ENCODE results near the gene SP7.
"Not testable (repeated sequence)": the region's sequence is repeated elsewhere in the genome, so short reads cannot be mapped to it uniquely, and the experiment has no call there.

Gene SP7

GRCh38 chr12:53313996-53314395 is 22.2 kb downstream of the SP7 start:
- no peak for DNase-seq

- no peak for DNase-seq
These were observed 27.9 kb downstream of the SP7 start for GRCh38 chr12:53308276-53308675.

- no peak for DNase-seq
These were observed 29.3 kb downstream of the SP7 start for GRCh38 chr12:53306826-53307225.

- no peak for DNase-seq
These were observed 33.3 kb downstream of the SP7 start for GRCh38 chr12:53302903-53303302.

- DNase-seq, result no peak
These were observed 36.0 kb downstream of the SP7 start for GRCh38 chr12:53300187-53300586.

GRCh38 chr12:53299454-53300180 is 36.5 kb downstream of the SP7 start, which contains the start of gene MYG1:
TSS of gene MYG1 (plus strand) at chr12:53299695. CDS start at chr12:53299738, 43 bp downstream.
- DNase-seq, result peak; percentile 88

GRCh38 chr12:53299101-53299453 is 37.1 kb downstream of the SP7 start:
- DNase-seq, result peak; percentile 47

GRCh38 chr12:53298164-53298563 is 38.0 kb downstream of the SP7 start:
- DNase-seq, result no peak

GRCh38 chr12:53297106-53297505 is 39.0 kb downstream of the SP7 start:
- not testable (repeated sequence) for DNase-seq

- DNase-seq, result no peak
These were observed 40.3 kb downstream of the SP7 start for GRCh38 chr12:53295891-53296219.

GRCh38 chr12:53295070-53295890 is 40.9 kb downstream of the SP7 start, which contains the start of gene PFDN5:
TSS of gene PFDN5 (plus strand) at chr12:53295542. CDS start at chr12:53295568, 26 bp downstream.
- DNase-seq, result peak; percentile 93

GRCh38 chr12:53292426-53292825 is 43.7 kb downstream of the SP7 start:
- DNase-seq, result no peak

GRCh38 chr12:53290661-53291060 is 45.5 kb downstream of the SP7 start:
- DNase-seq, result no peak

GRCh38 chr12:53289891-53290290 is 46.3 kb downstream of the SP7 start:
- DNase-seq, result no peak

- no peak for DNase-seq
These were observed 47.8 kb downstream of the SP7 start for GRCh38 chr12:53288322-53288721.

GRCh38 chr12:53287741-53288216 is 48.4 kb downstream of the SP7 start:
- peak; percentile 83 for DNase-seq

- DNase-seq, result no peak
These were observed 49.7 kb downstream of the SP7 start for GRCh38 chr12:53286448-53286847.

GRCh38 chr12:53279888-53280498 is 56.2 kb downstream of the SP7 start:
- no peak for DNase-seq

- no peak for DNase-seq
These were observed 56.8 kb downstream of the SP7 start for GRCh38 chr12:53279283-53279869.

- DNase-seq, result no peak
These were observed 58.2 kb downstream of the SP7 start for GRCh38 chr12:53277981-53278380.
